Measurements from ENCODE around the gene ADGRA3.

Gene ADGRA3

GRCh38 chr4:22504922-22505321 is 10.9 kb downstream of the ADGRA3 start:
- no peak for DNase-seq

- DNase-seq: no peak
Measured at GRCh38 chr4:22504447-22504846, 11.4 kb downstream of the ADGRA3 start.

GRCh38 chr4:22502895-22503814 is 12.7 kb downstream of the ADGRA3 start:
- DNase-seq: no peak

GRCh38 chr4:22501715-22502095 is 14.2 kb downstream of the ADGRA3 start:
- DNase-seq: no peak

GRCh38 chr4:22500831-22501714 is 14.8 kb downstream of the ADGRA3 start:
- no peak for DNase-seq

GRCh38 chr4:22500128-22500611 is 15.7 kb downstream of the ADGRA3 start:
- no peak for DNase-seq

- DNase-seq: no peak
Measured at GRCh38 chr4:22498866-22499265, 17.0 kb downstream of the ADGRA3 start.

- no peak for DNase-seq
Measured at GRCh38 chr4:22496165-22496813, 19.6 kb downstream of the ADGRA3 start.

GRCh38 chr4:22493523-22493922 is 22.3 kb downstream of the ADGRA3 start:
- DNase-seq: no peak

- no peak for DNase-seq
Measured at GRCh38 chr4:22492987-22493386, 22.9 kb downstream of the ADGRA3 start.

GRCh38 chr4:22491939-22492338 is 23.9 kb downstream of the ADGRA3 start:
- DNase-seq: no peak

GRCh38 chr4:22490718-22491315 is 25.0 kb downstream of the ADGRA3 start:
- no peak for DNase-seq

- DNase-seq: no peak
Measured at GRCh38 chr4:22488106-22488505, 27.8 kb downstream of the ADGRA3 start.

GRCh38 chr4:22487328-22487727 is 28.5 kb downstream of the ADGRA3 start:
- no peak for DNase-seq

GRCh38 chr4:22486276-22486675 is 29.6 kb downstream of the ADGRA3 start:
- DNase-seq: no peak

GRCh38 chr4:22485737-22486136 is 30.1 kb downstream of the ADGRA3 start:
- DNase-seq: no peak

- DNase-seq: no peak
Measured at GRCh38 chr4:22483551-22483981, 32.3 kb downstream of the ADGRA3 start.

GRCh38 chr4:22482250-22483127 is 33.4 kb downstream of the ADGRA3 start:
- no peak for DNase-seq

- DNase-seq: no peak
Measured at GRCh38 chr4:22480675-22481327, 35.1 kb downstream of the ADGRA3 start.

- DNase-seq: no peak
Measured at GRCh38 chr4:22478426-22478825, 37.4 kb downstream of the ADGRA3 start.

GRCh38 chr4:22477813-22478182 is 38.1 kb downstream of the ADGRA3 start:
- no peak for DNase-seq
